Stimulated activated CD4-positive, alpha-beta T cell treated with anti-CD3 and anti-CD28 coated beads, TNF-alpha, amount 100 ng/mL, for 24 hours (primary cell): ENCODE data around the gene HEATR5B.
"Not testable (repeated sequence)": the region's sequence is repeated elsewhere in the genome, so short reads cannot be mapped to it uniquely, and the experiment has no call there.

ENCODE experiments used
- DNase-seq, 3 experiments: peaks; one replicate each; pipeline ENCODE4 v3.0.0-alpha.2; 2020; ENCODE audit warnings: low read depth in 3 of 3

Gene HEATR5B

DNA sequence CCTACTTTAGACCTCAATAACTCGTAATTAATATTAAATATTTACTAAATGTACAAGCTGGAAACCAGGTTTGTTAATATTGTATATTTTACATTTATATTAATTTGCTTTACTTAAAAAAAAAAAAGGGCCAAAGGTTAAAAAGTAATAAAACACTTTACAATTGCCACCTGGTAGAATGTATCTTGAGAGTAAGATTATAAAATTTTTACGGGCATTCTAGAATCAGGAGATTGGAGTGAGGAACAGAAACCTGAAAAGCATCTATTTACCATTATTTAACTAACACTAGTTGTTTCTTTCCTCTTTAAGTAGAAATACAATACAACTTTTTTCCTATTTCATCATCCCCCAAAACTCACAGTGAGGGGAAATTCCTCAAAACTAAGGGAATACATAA is 102.3 kb downstream of the HEATR5B start:
- DNase-seq = no peak

DNA sequence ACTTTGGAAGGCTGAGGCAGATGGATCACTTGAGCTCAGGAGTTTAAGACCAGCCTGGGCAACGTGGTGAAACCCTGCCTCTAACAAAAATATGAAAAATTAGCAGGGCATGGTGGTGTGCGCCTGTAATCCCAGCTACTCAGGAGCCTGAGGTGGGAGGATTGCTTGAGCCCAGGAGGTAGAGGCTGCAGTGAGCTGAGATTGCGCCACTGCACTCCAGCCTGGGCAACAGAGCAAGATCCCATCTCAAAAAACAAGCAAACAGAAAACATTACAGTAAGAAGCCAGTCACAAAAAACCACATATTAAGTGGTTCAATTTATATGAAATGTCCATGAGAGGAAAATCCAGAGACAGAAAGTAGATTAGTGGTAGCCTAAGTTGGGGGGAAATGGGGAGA is 105.2 kb downstream of the HEATR5B start:
- DNase-seq = not testable (repeated sequence)

DNA sequence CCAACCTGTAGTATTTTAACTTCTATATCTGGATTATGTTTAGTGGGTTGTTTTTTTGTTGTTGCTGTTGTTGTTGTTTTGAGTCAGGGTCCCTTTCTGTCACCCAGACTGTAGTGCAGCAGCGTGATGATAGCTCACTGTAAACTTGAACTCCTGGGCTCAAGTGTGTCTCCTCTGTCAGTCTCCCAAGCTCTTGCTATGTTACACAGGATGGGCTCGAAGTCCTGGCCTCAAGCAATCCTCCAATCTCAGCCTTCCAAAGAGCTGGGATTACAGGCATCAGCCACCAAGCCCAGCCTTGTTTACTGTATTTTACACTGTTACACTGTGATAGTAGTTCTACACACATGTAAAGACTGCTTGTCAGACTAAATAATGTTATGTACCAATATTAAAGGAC is 108.1 kb downstream of the HEATR5B start:
- no peak for DNase-seq

DNA sequence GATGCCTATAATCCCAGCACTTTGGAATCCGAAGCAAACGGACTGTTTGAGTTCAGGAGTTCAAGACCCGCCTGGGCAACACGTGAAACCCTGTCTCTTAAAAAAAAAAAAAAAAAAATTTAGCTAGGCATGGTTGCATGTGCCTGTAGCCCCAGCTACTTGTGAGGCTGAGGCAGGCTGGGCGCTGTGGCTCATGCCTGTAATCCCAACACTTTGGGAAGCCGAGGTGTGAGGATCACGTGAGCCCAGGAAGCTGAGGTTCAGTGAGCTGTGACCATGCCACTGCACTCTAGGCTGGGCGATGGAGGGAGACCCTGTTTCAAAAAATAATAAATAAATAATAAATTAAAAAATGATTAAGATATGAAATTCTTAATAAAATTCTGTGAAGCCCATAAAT is 108.9 kb downstream of the HEATR5B start:
- no peak for DNase-seq

DNA sequence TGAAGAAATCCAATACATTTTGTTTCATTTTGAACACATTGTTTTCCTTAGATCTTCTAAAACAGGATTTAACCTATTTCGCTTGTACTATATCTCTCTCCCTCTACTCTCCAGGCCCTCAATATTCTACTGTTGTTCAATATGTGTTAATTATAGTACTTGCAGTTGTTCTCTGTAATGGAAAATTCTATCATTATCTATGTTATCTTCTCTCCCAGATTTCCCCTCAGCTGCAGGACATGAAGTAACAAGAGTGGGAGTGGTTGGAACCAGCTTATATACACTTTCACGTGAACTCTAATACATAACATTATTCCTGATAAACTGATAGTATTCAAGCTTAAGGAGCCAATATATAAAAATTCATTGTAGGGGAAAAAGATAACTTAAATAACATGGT is 110.9 kb downstream of the HEATR5B start:
- no peak for DNase-seq

DNA sequence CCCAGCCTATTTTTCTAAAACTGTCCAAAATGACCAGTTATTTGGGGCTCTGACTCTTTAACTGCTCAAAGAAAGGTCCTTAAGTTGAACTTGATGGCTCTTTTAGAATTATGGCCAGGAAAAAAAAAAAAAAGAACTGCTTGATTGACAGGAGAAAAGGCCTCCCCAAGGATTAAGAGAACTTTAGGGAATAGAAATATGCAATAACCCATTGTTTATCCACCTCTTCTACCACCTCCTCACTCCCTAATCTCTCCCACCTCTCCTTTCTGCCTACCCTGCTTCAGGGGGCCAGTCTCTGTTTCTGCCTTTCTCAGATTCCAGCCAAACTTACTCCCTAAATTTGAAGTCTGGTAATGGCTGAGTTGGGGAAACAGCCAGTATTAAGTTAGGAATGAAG is 112.2 kb downstream of the HEATR5B start:
- no peak for DNase-seq

DNA sequence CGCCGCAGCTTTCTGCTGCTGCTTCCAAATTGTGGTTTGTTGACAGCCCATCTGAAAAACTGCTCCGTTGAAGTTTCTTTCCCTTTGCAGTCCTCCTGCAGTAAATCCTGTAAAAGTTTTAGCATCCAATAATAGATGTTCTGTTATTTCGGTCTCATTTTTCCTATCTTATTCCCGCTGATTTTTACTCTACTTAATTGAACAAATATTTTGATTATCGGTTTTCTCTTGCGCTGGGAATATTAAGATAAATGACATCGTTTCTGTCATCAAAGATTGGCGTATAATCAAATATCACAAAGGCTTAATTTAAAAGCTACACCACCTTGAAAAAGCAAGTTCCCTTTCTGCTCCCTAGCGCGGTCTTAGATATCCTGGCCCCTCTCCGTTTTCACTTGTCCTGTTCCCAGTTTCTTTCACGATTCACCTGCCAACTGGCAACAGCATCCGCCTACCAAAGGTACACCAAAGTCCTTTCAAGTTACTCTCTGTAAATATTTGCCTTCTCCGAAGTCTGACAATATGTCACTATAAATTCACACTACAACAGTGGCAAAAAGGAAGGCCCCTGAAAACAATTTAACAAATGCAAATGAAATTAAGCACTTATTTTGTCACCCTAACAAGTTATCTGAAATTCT is 116.8 kb downstream of the HEATR5B start:
- no peak for DNase-seq

DNA sequence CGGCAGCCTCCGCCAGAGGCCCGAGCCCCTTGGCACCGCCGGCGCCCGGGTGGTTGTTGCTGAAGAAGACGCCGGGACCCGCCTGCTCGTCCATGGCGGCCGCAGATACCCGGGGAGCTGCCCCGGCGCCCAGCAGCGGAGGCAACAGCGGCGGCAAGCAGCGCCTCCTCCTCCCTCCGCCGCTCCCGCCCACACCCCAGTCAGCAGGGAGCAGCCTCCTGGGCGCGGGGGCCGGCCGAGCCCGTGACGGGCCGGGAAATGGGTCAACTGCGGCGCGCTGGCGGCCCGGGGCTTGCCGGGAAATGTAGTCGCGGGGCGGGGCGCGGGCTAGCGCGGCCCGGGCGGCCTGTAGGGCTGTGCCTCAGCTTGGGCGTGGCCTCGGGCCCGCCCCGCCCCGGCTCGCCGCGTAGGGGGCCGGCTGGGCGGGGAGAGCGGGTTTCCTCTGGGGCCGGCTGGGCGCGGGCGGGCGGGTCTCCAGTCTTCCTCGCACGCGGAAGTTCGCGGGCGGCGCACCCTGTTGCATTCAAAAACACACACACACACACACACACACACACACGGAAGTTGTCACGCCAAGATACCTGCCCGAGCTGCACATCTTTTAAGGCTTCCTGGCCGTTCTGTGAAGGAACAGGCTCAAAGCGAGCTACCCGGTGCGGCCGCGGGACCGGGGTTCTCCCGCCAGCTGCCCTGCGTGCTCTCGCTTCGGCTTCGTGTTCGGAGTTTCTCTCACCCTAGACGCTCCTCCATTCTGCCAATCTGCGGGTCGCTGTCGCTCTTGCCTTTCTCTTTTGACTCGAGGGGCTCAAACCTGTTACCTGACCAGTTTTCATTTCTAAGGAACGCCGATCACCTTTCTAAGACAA is 117.6 kb downstream of the HEATR5B start, which contains the start of gene STRN:
STRN (minus strand) TSS at position 167 of the 866 bp plus-strand sequence; CDS start at position 94, 73 bp downstream.
- peak; percentile 93 to 97 (median 96) for DNase-seq

DNA sequence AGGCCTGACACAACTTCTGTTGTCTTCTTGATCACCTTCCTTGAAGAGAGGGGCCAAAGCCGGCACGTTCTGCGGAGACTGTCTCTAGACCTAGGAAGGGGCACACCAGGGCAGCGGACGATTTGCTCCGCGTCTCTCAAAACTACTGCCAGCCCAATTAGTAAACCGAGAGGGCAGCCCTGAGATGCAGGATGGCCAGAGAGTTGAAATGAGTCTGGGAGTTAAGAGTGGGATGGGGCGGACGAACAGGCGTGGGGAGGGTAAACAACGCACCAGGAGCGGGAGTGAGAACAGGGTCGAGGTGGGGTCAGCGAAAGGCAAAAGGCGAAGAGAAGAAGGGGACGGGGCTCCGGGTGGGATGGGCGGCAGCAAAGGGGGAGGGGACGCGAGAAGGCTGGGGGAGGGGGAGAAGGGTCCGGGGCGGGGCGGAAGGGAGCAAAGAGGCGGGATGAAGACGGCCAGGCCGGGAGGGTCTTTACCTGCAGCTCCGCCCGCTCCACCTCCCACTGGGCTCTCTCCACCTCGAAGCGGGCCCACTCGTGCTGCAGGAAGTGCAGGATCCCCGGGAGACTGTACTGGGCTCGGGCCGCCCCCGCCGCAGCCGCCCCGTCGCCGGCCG is 118.3 kb downstream of the HEATR5B start:
- peak; percentile 6 to 45 (median 6) for DNase-seq

DNA sequence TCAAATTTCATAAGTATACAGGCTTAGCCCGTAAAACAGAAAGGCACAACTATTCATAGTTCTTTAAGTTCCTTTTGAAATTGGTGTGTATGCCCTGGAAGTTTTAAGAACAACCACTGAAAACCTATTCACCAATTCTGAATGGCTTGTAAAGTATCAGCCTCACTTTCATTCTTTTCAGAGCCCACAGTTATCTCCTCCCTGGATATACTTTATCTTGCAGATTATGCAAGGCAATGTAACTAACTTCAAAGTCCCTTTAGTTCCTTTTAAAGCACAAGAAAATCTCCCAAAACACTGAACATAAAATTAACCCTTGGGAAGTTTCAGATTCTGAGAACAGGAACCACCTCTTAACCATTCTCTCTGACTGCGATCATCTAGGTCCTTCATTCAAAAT is 119.0 kb downstream of the HEATR5B start:
- DNase-seq = no peak

DNA sequence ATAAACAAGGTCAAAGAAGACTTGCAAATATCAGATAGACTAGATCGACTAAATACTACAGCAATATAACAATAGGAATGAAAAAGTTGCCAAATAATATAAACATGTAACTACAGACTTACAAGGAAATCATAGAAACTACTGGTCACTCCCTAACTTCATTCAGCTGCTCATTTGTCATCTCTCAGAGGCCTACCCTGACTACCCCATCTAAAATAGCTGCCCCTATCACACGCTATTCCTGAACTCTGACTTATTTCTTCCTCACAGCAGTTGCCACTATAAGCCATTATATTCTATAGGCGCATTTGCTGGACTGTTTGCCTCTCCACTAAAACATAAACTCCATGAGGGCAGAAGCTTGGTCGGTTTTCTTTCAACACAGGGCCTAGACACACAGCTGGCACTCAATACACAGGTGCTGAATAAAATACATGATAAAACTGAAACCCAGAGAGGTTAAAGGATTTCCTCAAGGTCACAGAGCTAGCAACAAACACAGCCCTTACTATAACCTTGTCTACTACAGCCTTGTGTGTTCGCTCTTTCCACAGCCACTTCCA is 119.6 kb downstream of the HEATR5B start:
- no peak for DNase-seq

DNA sequence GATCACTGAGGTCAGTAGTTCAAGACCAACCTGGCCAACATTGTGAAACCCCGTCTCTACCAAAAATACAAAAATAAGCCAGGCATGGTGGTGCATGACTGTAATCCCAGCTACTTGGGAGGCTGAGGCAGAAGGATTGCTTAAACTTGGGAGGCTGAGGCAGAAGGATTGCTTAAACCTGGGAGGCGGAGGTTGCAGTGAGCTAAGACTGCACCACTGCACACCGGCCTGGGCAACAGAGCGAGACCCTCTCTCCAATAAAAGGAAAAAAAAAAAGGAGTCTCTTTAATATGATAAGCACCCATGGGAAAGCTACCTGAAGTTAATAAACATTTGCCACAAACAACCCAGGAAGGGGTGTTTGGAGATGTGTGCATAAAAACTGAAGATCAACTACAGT is 120.4 kb downstream of the HEATR5B start:
- no peak for DNase-seq

DNA sequence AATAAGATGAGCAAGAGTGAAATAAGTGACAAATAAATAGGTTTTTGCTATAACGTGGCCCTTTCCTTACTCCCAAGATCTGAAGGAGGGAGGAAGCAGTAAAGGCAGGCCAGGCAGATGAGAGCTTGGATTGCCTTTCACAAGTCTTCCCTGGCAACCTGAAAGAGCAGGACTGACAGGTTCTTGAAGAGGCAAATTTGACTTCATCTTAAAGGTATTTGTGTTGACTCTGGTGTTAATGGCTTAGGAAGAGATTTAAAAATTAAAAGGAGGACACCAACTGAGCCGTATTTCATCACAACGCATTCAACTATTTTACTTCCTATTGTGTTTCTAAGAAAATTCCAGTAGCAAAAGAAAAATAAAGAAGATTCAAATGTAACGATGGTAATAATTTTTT is 121.1 kb downstream of the HEATR5B start:
- no peak for DNase-seq

DNA sequence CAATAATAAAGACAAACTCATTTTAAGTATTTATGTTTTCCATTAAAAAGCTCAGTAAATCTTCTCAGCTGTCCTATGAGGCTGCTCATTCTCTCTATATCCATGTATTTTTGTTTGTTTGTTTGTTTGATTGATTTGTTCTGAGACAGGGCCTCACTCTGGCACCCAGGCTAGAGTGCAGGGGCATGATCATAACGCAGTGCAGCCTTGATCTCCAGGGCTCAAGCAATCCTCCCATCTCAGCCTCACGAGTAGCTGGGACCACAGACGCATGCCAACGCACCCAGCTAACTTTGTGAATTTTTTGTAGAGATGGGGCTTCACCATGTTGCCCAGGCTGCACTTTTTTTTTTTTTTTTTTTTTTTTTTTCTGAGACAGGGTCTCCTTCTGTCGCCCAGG is 123.4 kb downstream of the HEATR5B start:
- DNase-seq = no peak

DNA sequence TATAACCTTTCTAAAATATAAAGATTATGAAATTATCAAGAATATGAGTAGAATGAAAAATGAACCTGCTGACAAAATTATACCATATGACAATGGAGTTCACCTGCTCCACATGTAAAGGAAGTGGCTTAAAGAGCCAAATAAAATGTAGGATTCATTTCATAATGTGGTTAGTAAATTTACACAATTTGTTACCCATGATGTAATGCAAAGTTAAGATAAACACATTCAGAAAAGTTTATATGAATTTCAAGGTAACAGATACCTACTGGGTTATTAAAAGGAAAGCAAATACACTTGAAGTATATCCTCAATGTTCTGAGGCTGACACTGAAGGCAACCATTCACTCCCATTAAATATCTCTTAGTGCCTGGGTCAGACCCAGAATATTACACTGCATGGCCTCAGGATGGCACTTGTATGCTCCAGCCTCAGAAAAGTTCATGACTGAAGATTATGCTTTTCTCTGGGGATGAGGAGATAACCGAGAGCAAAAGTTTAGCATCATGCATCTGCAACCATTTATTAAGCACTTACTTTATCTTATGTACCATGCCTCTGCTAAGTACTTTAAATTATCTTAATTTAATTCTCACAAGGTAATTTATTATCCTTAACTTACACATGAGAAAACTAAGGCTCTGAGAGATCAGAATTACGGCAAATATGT is 124.0 kb downstream of the HEATR5B start:
- DNase-seq = no peak

DNA sequence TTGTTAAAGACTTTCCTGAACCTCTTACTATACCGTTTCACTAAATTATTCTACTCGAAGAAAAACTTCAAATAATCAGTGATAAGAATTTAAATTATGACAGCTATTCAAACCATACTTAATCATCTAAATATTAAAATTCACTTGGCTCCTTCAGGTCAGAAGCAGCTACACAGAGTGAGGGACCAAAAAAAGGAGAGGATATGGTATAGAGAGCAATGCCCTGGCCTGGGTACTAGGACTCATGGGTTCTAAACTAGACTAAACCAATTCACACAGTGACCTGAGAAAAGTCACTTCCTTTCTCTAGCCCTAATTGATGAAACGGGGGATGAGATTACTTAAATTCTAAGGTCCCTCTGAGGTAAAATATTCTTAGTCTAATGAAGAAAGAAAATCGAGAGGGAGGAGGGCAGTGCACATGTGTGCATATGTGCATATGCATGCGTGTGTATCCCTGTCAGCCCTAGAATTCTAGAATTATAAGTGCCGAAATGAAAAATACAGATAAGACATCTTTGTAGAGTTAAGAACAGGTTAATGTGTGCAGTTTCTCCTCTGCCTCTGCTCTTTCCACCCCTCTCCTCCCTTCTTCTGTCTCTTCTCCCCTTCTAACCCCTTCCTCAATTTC is 129.1 kb downstream of the HEATR5B start:
- no peak for DNase-seq

DNA sequence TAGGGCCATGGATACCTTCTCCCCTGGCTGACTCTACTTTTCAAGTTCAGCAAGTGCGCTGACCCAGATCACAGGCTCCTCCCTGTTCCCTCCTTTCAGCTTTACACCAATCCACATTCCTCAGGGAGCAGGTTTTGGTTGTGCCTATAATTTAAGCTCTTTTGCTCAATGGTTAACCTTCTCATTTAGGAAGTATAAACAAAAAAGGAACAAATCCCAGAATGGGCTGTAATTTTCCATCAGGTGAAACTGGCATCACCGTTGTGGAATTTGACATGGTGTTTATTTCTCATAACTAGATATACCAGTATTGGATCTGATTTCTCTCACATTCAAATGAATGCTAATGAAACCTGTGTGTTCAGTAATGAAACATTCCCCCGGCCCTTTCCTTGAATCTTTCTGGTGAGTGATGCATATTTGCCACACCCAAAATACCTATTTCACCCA is 131.4 kb downstream of the HEATR5B start:
- no peak for DNase-seq

DNA sequence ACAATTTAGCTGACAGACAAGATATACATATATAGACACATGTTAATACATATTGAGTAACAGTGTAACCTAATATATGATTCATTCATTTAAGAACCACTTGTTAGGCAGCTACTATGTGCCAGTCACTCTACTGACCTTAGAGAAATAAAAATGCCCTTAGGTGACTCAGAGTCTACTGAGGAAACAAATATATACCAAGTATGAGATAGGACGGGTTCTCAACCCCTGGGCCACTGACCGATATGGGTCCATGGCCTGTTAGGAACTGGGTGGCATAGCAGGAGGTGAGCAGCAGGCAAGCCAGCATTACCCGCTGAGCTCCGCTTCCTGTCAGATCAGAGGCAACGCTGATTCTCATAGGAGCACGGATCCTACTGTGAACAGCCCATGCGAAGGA is 132.6 kb downstream of the HEATR5B start:
- no peak for DNase-seq

DNA sequence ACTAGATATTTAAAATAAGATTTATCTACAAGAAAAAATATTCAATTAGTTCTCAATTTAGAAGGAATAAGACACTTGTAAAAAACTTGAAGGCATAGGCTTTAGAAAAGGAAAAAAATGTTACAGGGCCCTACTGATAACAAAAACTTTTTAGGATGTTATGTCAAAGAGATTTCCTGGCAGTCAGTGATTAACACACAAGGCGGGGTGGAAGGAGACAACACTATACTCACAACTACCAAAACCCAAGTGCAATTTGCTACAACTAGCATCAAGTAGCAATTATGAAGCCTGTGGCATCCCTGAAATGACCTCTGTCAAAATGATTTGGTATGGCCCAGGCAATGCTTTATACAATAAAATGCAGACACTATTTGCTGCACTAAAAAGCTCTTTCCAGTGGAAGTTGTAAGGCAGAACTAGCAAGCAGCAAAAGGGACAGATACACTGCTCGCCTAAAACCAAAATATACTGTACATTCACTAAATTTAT is 133.1 kb downstream of the HEATR5B start:
- no peak for DNase-seq

DNA sequence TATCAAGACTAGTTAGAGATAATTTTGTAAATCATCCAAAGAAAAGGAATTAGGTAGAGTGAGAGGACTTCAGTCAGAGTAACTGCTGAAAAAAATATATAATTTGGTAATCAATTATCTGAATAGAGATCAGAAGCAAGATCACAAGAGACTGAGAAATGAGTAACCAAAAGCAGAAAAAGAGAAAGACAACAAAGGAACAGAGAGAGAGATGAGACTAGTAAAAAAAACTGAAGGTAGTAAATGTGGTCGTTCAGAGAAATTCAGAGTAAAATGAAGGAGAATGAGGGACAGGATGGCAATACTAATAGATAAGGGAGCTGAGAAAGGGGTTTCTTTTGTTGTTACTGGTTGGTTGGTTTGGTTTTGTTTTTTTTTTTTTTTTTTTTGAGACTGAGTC is 134.3 kb downstream of the HEATR5B start:
- DNase-seq = no peak

DNA sequence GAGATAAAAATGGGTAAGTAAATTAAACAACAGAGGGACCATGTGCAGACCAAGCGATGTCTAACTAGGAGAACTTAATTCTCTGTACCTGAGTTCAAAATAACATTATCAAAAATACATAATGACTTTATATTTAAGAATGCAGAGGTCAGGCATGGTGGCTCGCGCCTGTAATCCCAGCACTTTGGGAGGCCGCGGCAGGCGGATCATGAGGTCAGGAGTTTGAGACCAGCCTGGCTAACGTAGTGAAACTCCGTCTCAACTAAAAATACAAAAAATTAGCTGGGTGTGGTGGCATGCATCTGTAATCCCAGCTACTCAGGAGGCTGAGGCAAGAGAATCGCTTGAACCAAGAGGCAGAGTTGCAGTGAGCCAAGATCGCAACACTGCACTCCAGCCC is 138.9 kb downstream of the HEATR5B start:
- not testable (repeated sequence) for DNase-seq
